ENCODE measurements around the gene TAOK3. TPM values are rescaled to one million over a fixed set of nuclear protein-coding genes. Genes with fewer than 3 reads are reported as not detected.

TAOK3 gene
- total and polyA plus RNA-seq, 2 of the 8 experiments (the other 6 are each of a cell fraction or from before 2014, with no cell fraction given) = 5.2 to 9.3 TPM

- TF ChIP-seq SP4 (IDR thresholded peaks at IDR 0.05; ENCODE audit: low read length) (no peak), JUN (IDR thresholded peaks at IDR 0.05; ENCODE audit: low read depth, low read length) (peak; percentile 45; the same call in 1 of the 2 replicates), PHF8 (conservative IDR thresholded peaks at IDR 0.05; ENCODE audit: low read depth, low read length) (no peak), SAP30 (IDR thresholded peaks at IDR 0.05; ENCODE audit: insufficient read depth, insufficient replicate concordance, low read length) (no peak), SIX5 (IDR thresholded peaks at IDR 0.05; ENCODE audit: low read depth, low read length) (no peak), MAFK (IDR thresholded peaks at IDR 0.05; ENCODE audit: low read depth, low read length) (0 out of 2 replicates have a peak, but pooled peaks have one; percentile 12), HDAC2 (IDR thresholded peaks at IDR 0.05; ENCODE audit: borderline replicate concordance in 1 of 2, low read depth in 2 of 2, low read length in 2 of 2) (peak in 1 of 2 experiments; percentile 60; a peak in 1 of 4 replicates), CHD2 (IDR thresholded peaks at IDR 0.05; ENCODE audit: low read length) (0 out of 2 replicates have a peak, but pooled peaks have one; percentile 28), RAD21 (IDR thresholded peaks at IDR 0.05 in 1 of 2, conservative IDR thresholded peaks at IDR 0.05 in 1 of 2; ENCODE audit: low read depth in 2 of 2, low read length in 2 of 2) (peak; percentile 19 to 26; a peak in 2 of 4 replicates), RBBP5 (IDR thresholded peaks at IDR 0.05; ENCODE audit: borderline replicate concordance, low read depth, low read length) (no peak)
- TF ChIP-seq, protein P1, sequence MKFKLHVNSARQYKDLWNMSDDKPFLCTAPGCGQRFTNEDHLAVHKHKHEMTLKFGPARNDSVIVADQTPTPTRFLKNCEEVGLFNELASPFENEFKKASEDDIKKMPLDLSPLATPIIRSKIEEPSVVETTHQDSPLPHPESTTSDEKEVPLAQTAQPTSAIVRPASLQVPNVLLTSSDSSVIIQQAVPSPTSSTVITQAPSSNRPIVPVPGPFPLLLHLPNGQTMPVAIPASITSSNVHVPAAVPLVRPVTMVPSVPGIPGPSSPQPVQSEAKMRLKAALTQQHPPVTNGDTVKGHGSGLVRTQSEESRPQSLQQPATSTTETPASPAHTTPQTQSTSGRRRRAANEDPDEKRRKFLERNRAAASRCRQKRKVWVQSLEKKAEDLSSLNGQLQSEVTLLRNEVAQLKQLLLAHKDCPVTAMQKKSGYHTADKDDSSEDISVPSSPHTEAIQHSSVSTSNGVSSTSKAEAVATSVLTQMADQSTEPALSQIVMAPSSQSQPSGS (IDR thresholded peaks at IDR 0.05; ENCODE audit: low read length) = peak; percentile 56; the same call in 1 of the 2 replicates
Measured at GRCh38 chr12:118119449-118119879, 253.2 kb downstream of the TAOK3 start (continued).
